CD14-positive monocyte (primary cell): ENCODE results near the gene IGSF8. TPM values are rescaled to one million over a fixed set of nuclear protein-coding genes. Genes with fewer than 3 reads are reported as not detected.
A peak's percentile ranks its signal among the peaks of the same experiment; 100 is the strongest.

Experiments used
- DNase-seq, 3 donors: peaks; one replicate each; pipeline ENCODE4 v3.0.0-alpha.2; 2011 to 2022
- H2AFZ ChIP-seq: 2 replicates; pipeline ENCODE4 v1.6.0; 2012; ENCODE audit warnings: mild to moderate bottlenecking, low read depth, low read length, inconsistent platforms; ENCODE audit not compliant: insufficient read depth, poor library complexity, severe bottlenecking
- H3K27ac ChIP-seq, 2 donors: 1 replicate in 1 of 2; 2 replicates in 1 of 2; pipeline ENCODE4 v1.5.1; 2012 to 2013; ENCODE audit warnings: low read length in 2 of 2, control low read depth in 1 of 2, inconsistent platforms in 1 of 2, low read depth in 1 of 2, mild to moderate bottlenecking in 1 of 2
- H3K27me3 ChIP-seq, 2 donors: one replicate each; pipeline versions ENCODE4 v1.6.0 to v1.6.1; 2011 to 2013; ENCODE audit warnings: low read length in 2 of 2; ENCODE audit not compliant: control insufficient read depth in 2 of 2, insufficient read depth in 2 of 2
- H3K36me3 ChIP-seq, 2 donors: replicated peaks in 1 of 2; 1 replicate in 1 of 2; 2 replicates in 1 of 2; pipeline versions ENCODE4 v1.5.1 to v1.6.1; 2012 to 2013; ENCODE audit warnings: low read length in 2 of 2, control low read depth in 1 of 2, inconsistent platforms in 1 of 2, mild to moderate bottlenecking in 1 of 2; ENCODE audit not compliant: insufficient read depth in 2 of 2, control insufficient read depth in 1 of 2
- H3K4me1 ChIP-seq, 2 donors: 1 replicate in 1 of 2; 2 replicates in 1 of 2; pipeline versions ENCODE4 v1.5.1 to v1.6.1; 2012 to 2013; ENCODE audit warnings: low read length in 2 of 2, control low read depth in 1 of 2, inconsistent platforms in 1 of 2, mild to moderate bottlenecking in 1 of 2, moderate library complexity in 1 of 2; ENCODE audit not compliant: insufficient read depth in 2 of 2, control insufficient read depth in 1 of 2
- H3K4me2 ChIP-seq: replicated peaks from 2 replicates; pipeline ENCODE3; 2012; ENCODE audit warnings: low read length, moderate library complexity, mild to moderate bottlenecking; ENCODE audit not compliant: poor library complexity, severe bottlenecking; ENCODE audit errors: extremely low read depth
- H3K4me3 ChIP-seq, 3 experiments: fragments of 200-600 bp in 1 of 3; sonication (generic) in 1 of 3; replicated peaks in 1 of 3; 1 replicate in 2 of 3; 2 replicates in 1 of 3; pipeline ENCODE4 v1.5.1; 2011 to 2013; ENCODE audit warnings: low read length in 3 of 3, mild to moderate bottlenecking in 3 of 3, control low read depth in 2 of 3, low read depth in 2 of 3, inconsistent platforms in 1 of 3, moderate library complexity in 1 of 3
- H3K79me2 ChIP-seq: 2 replicates; pipeline ENCODE4 v1.6.0; 2012; ENCODE audit warnings: mild to moderate bottlenecking, control low read depth, inconsistent platforms, low read length, moderate library complexity; ENCODE audit not compliant: insufficient read depth
- H3K9ac ChIP-seq: 2 replicates; pipeline ENCODE4 v1.6.0; 2017; ENCODE audit warnings: low read length, mild to moderate bottlenecking; ENCODE audit not compliant: insufficient read depth, poor library complexity, severe bottlenecking
- H3K9me3 ChIP-seq, 2 donors: replicated peaks in 1 of 2; 1 replicate in 1 of 2; 2 replicates in 1 of 2; pipeline versions ENCODE4 v1.5.1 to v1.6.1; 2012 to 2013; ENCODE audit warnings: low read length in 2 of 2, control low read depth in 1 of 2; ENCODE audit not compliant: control insufficient read depth in 1 of 2, insufficient read depth in 1 of 2
- H4K20me1 ChIP-seq: 2 replicates; pipeline ENCODE4 v1.6.0; 2012; ENCODE audit warnings: mild to moderate bottlenecking, low read length, control low read depth, moderate library complexity; ENCODE audit not compliant: insufficient read depth
- H3K27ac Mint-ChIP-seq, 7 donors: one replicate each; pipeline ENCODE4 v1.8.0; 2020; ENCODE audit warnings: mild to moderate bottlenecking in 7 of 7, mixed read lengths in 7 of 7, moderate library complexity in 6 of 7, inconsistent platforms in 2 of 7
- H3K27me3 Mint-ChIP-seq, 3 donors: one replicate each; pipeline ENCODE4 v1.8.0; 2021 to 2022; ENCODE audit warnings: low read depth in 3 of 3, mild to moderate bottlenecking in 3 of 3, mixed read lengths in 3 of 3, moderate library complexity in 3 of 3, inconsistent platforms in 1 of 3
- H3K36me3 Mint-ChIP-seq, 2 donors: one replicate each; pipeline ENCODE4 v1.8.0; 2020; ENCODE audit warnings: mixed read lengths in 2 of 2, inconsistent platforms in 1 of 2, mild to moderate bottlenecking in 1 of 2
- H3K4me1 Mint-ChIP-seq: one replicate; pipeline ENCODE4 v1.8.0; 2020; ENCODE audit warnings: mild to moderate bottlenecking, mixed read lengths
- H3K4me3 Mint-ChIP-seq, 2 donors: one replicate each; pipeline ENCODE4 v1.8.0; 2020; ENCODE audit warnings: mild to moderate bottlenecking in 2 of 2, mixed read lengths in 2 of 2, moderate library complexity in 1 of 2
- H3K9me3 Mint-ChIP-seq, 7 donors: one replicate each; pipeline ENCODE4 v1.8.0; 2020 to 2022; ENCODE audit warnings: mixed read lengths in 7 of 7, mild to moderate bottlenecking in 6 of 7, moderate library complexity in 6 of 7, inconsistent platforms in 2 of 7
- CTCF ChIP-seq: fragments of 200-600 bp; IDR thresholded peaks from one replicate; pipeline ENCODE4 v1.8.0; 2022; ENCODE audit warnings: antibody characterized with exemption, mild to moderate bottlenecking
- WGBS: methylation state at CpG from one replicate; pipeline ENCODE4 v1.1.5; 2013; ENCODE audit warnings: missing lambda C conversion rate; ENCODE audit not compliant: insufficient coverage; 5-methylcytosine and 5-hydroxymethylcytosine counted together
- intact Hi-C, 2 donors: fragments of 100-400 bp; cut with micrococcal nuclease; formaldehyde crosslinking; loops; one replicate each; pipeline versions ENCODE4 v1.15.0 to v1.15.1; 2023
- polyA plus RNA-seq, 3 donors: library from polyadenylated mRNA; depleted of rRNA in 1 of 3; unstranded in 2 of 3; stranded (reverse) in 1 of 3; fragments of 300-500 nt in 2 of 3; fragments of >200 nt in 1 of 3; fragmentation: Illumina TruSeq in 2 of 3; gene quantifications; 1 replicate in 2 of 3; 2 replicates in 1 of 3; pipeline ENCODE4 v1.2.3, GENCODE V29; 2012 to 2021

The IGSF8 gene
- polyA plus RNA-seq, 3 donors, result 9.6 to 23.9 (median 10.8) TPM

GRCh38 chr1:160104486-160104885 lies 6.1 kb upstream of the IGSF8 start:
- peak overlapping the region; percentile 37 for H3K4me2 ChIP-seq
- H3K27ac ChIP-seq, result peak overlapping the region; percentile 52 to 66
- H3K36me3 ChIP-seq, result no peaks in the 10 kb centered on the region
- H3K4me1 ChIP-seq, result peaks cover 54 to 66% of the 10 kb centered on the region in 2 donors
- DNase-seq, result peak; percentile 72 to 83 (median 75)
- no peaks in the 10 kb centered on the region for H3K27me3 ChIP-seq
- no peak overlapping the region for H3K9ac ChIP-seq
- H3K9me3 Mint-ChIP-seq, result peaks cover 0 to 3% (median 0%) of the 10 kb centered on the region in 7 donors
- peak overlapping the region in 1 of 3 experiments; percentile 23 for H3K4me3 ChIP-seq
- peaks cover 0 to 7% (median 4%) of the 10 kb centered on the region in 3 donors for H3K27me3 Mint-ChIP-seq
- H3K27ac Mint-ChIP-seq, result peak overlapping the region; percentile 82 to 95 (median 90)
- no peak for TF ChIP-seq CTCF
- no peaks in the 10 kb centered on the region for H3K9me3 ChIP-seq
- H3K79me2 ChIP-seq, result no peaks in the 10 kb centered on the region
- no peaks in the 10 kb centered on the region for H4K20me1 ChIP-seq
- no CpG with 5 or more reads among the region's 3 CpGs for WGBS
- H3K36me3 Mint-ChIP-seq, result no peaks in the 10 kb centered on the region
- peak overlapping the region; percentile 32 for H2AFZ ChIP-seq
- intact Hi-C loops, result loop anchor here (5.0 to 10.0 kb wide), 5 partner anchors 90 to 188 kb away; partner anchors contain the start of genes CASQ1 (in 1 of the 2) and PEX19 (in 1 of the 2)
- peaks cover 55% of the 10 kb centered on the region for H3K4me1 Mint-ChIP-seq
- peak overlapping the region in 1 of 2 donors; percentile 62 for H3K4me3 Mint-ChIP-seq

GRCh38 chr1:160103658-160104408 lies 5.4 kb upstream of the IGSF8 start:
- Histone ChIP-seq H3K27me3 (no peaks in the 10 kb centered on the region), H2AFZ (peak overlapping the region; percentile 31), H3K79me2 (no peaks in the 10 kb centered on the region), H3K4me2 (peak overlapping the region; percentile 37), H3K27ac (peak overlapping the region; percentile 52 to 66), H3K9me3 (no peaks in the 10 kb centered on the region), H3K4me3 (peak overlapping the region in 1 of 3 experiments; percentile 33), H3K4me1 (peaks cover 59 to 68% of the 10 kb centered on the region in 2 donors), H4K20me1 (no peaks in the 10 kb centered on the region), H3K9ac (no peak overlapping the region), H3K36me3 (no peaks in the 10 kb centered on the region)
- no peak for TF ChIP-seq CTCF
- intact Hi-C loops, result loop anchor here (5.0 to 10.0 kb wide), 5 partner anchors 91 to 188 kb away; partner anchors contain the start of genes CASQ1 (in 1 of the 2) and PEX19 (in 1 of the 2)
- H3K4me1 Mint-ChIP-seq, result peaks cover 56% of the 10 kb centered on the region
- H3K9me3 Mint-ChIP-seq, result peaks cover 0 to 3% (median 0%) of the 10 kb centered on the region in 7 donors
- H3K27ac Mint-ChIP-seq, result peak overlapping the region; percentile 82 to 95 (median 90)
- peaks cover 0 to 6% (median 4%) of the 10 kb centered on the region in 3 donors for H3K27me3 Mint-ChIP-seq
- no peak for DNase-seq
- H3K4me3 Mint-ChIP-seq, result no peak overlapping the region
- WGBS, result 72% methylated on average over 3 of the region's 6 CpGs
- no peaks in the 10 kb centered on the region for H3K36me3 Mint-ChIP-seq
